ENCODE results near the gene AFAP1L1.

DNA sequence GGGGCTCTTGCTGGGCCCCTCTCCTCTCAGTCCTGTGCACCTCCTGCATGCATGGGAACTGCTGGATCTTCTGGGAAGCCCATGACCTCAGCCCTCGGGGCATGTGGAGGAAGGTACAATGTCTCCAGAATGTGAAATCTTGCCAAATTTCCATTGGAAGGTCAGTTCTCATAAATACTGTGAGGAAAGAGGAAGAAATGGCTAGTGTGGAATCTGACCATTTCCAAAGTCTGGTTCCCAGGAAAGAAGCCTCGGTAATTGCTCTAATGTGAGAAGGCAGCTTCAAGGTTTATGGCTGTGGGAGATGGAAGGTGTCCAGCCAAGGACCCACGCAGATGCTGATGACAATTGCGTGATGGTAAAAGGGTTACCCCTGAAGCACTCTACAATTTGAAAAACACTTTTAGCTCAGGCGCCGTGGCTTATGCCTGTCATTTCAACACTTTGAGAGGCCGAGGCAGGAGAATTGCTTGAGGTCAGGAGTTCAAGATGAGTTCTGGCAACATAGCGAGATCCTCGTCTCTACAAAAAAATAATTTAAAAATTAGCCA lies 115.5 kb downstream of the AFAP1L1 start:
- TF ChIP-seq, protein P1, sequence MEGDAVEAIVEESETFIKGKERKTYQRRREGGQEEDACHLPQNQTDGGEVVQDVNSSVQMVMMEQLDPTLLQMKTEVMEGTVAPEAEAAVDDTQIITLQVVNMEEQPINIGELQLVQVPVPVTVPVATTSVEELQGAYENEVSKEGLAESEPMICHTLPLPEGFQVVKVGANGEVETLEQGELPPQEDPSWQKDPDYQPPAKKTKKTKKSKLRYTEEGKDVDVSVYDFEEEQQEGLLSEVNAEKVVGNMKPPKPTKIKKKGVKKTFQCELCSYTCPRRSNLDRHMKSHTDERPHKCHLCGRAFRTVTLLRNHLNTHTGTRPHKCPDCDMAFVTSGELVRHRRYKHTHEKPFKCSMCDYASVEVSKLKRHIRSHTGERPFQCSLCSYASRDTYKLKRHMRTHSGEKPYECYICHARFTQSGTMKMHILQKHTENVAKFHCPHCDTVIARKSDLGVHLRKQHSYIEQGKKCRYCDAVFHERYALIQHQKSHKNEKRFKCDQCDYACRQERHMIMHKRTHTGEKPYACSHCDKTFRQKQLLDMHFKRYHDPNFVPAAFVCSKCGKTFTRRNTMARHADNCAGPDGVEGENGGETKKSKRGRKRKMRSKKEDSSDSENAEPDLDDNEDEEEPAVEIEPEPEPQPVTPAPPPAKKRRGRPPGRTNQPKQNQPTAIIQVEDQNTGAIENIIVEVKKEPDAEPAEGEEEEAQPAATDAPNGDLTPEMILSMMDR (IDR thresholded peaks at IDR 0.05): no peak
- TF ChIP-seq, protein P2, sequence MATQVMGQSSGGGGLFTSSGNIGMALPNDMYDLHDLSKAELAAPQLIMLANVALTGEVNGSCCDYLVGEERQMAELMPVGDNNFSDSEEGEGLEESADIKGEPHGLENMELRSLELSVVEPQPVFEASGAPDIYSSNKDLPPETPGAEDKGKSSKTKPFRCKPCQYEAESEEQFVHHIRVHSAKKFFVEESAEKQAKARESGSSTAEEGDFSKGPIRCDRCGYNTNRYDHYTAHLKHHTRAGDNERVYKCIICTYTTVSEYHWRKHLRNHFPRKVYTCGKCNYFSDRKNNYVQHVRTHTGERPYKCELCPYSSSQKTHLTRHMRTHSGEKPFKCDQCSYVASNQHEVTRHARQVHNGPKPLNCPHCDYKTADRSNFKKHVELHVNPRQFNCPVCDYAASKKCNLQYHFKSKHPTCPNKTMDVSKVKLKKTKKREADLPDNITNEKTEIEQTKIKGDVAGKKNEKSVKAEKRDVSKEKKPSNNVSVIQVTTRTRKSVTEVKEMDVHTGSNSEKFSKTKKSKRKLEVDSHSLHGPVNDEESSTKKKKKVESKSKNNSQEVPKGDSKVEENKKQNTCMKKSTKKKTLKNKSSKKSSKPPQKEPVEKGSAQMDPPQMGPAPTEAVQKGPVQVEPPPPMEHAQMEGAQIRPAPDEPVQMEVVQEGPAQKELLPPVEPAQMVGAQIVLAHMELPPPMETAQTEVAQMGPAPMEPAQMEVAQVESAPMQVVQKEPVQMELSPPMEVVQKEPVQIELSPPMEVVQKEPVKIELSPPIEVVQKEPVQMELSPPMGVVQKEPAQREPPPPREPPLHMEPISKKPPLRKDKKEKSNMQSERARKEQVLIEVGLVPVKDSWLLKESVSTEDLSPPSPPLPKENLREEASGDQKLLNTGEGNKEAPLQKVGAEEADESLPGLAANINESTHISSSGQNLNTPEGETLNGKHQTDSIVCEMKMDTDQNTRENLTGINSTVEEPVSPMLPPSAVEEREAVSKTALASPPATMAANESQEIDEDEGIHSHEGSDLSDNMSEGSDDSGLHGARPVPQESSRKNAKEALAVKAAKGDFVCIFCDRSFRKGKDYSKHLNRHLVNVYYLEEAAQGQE (IDR thresholded peaks at IDR 0.05; ENCODE audit: insufficient read depth in 1 of 2, low read depth in 2 of 2, low read length in 1 of 2): no peak
- TF ChIP-seq POLR2AphosphoS5 (IDR thresholded peaks at IDR 0.05; ENCODE audit: low read depth, low read length) (no peak), SIN3A (IDR thresholded peaks at IDR 0.05; ENCODE audit: borderline replicate concordance, insufficient read depth, low read depth, low read length) (no peak)
